Esophagus (tissue), 2 donors: ENCODE data around the gene MAP4K3. TPM values are rescaled to one million over a fixed set of nuclear protein-coding genes. Genes with fewer than 3 reads are reported as not detected.
"Not testable (repeated sequence)": the region's sequence is repeated elsewhere in the genome, so short reads cannot be mapped to it uniquely, and the experiment has no call there.

Experiments
- H3K27ac ChIP-seq, 2 donors: one replicate each; pipeline ENCODE4 v1.5.1; 2013; ENCODE audit warnings: low read depth in 2 of 2, mild to moderate bottlenecking in 2 of 2, inconsistent platforms in 1 of 2, low read length in 1 of 2, moderate library complexity in 1 of 2
- H3K27me3 ChIP-seq, 2 donors: one replicate each; pipeline ENCODE4 v1.6.1; 2013; ENCODE audit warnings: low read length in 2 of 2, control low read depth in 1 of 2, mild to moderate bottlenecking in 1 of 2; ENCODE audit not compliant: insufficient read depth in 2 of 2, control insufficient read depth in 1 of 2
- H3K36me3 ChIP-seq, 2 donors: one replicate each; pipeline ENCODE4 v1.6.1; 2013; ENCODE audit warnings: low read length in 1 of 2; ENCODE audit not compliant: control insufficient read depth in 2 of 2, insufficient read depth in 2 of 2
- H3K4me1 ChIP-seq, 2 donors: one replicate each; pipeline ENCODE4 v1.6.1; 2013; ENCODE audit warnings: low read length in 1 of 2; ENCODE audit not compliant: control insufficient read depth in 2 of 2, insufficient read depth in 2 of 2
- H3K4me3 ChIP-seq, 2 donors: one replicate each; pipeline ENCODE4 v1.5.1; 2013; ENCODE audit warnings: low read length in 2 of 2, mild to moderate bottlenecking in 2 of 2, low read depth in 1 of 2, moderate library complexity in 1 of 2
- H3K9me3 ChIP-seq, 2 donors: one replicate each; pipeline ENCODE4 v1.6.1; 2013; ENCODE audit warnings: mild to moderate bottlenecking in 2 of 2, low read depth in 1 of 2, low read length in 1 of 2, moderate library complexity in 1 of 2; ENCODE audit not compliant: control insufficient read depth in 2 of 2, insufficient read depth in 1 of 2
- WGBS, 2 donors: extraction: QIAGEN DNeasy Blood & Tissue Kit; methylation state at CpG; one replicate each; pipeline ENCODE4 v1.1.7; 2013; 5-methylcytosine and 5-hydroxymethylcytosine counted together
- polyA plus RNA-seq, 2 donors: library from polyadenylated mRNA; stranded (reverse); fragments of 200-250 nt; gene quantifications; one replicate each; pipeline ENCODE4 v1.2.3, GENCODE V29; 2013
- donor health status: healthy with polysubstance abuse.
- donor health status: Bipolar disorder and iron deficiency.

MAP4K3 gene
- polyA plus RNA-seq, 2 donors: 7.0 to 8.1 TPM

- Histone ChIP-seq H3K27ac (no peak overlapping the region), H3K4me3 (no peak overlapping the region), H3K27me3 (no peaks in the 10 kb centered on the region), H3K4me1 (peaks cover 3 to 5% of the 10 kb centered on the region in 2 donors), H3K36me3 (no peaks in the 10 kb centered on the region), H3K9me3 (no peaks in the 10 kb centered on the region)
- 59 to 75% methylated on average over 1 of the region's 1 CpG for WGBS, 2 donors
These were observed 37.5 kb downstream of the MAP4K3 start for GRCh38 chr2:39399570-39399969.

GRCh38 chr2:39395313-39395712 lies 41.8 kb downstream of the MAP4K3 start:
- Histone ChIP-seq H3K9me3 (no peaks in the 10 kb centered on the region), H3K27me3 (no peaks in the 10 kb centered on the region), H3K27ac (no peak overlapping the region), H3K4me3 (no peak overlapping the region), H3K4me1 (no peaks in the 10 kb centered on the region), H3K36me3 (no peaks in the 10 kb centered on the region)
- 88 to 93% methylated on average over 2 of the region's 2 CpGs for WGBS, 2 donors

- Histone ChIP-seq H3K4me3 (no peak overlapping the region), H3K27me3 (no peaks in the 10 kb centered on the region), H3K27ac (no peak overlapping the region), H3K9me3 (no peaks in the 10 kb centered on the region), H3K36me3 (no peaks in the 10 kb centered on the region), H3K4me1 (no peaks in the 10 kb centered on the region)
- WGBS, 2 donors: 51 to 64% methylated on average over 5 of the region's 5 CpGs
These were observed 42.5 kb downstream of the MAP4K3 start for GRCh38 chr2:39394516-39394961.

- 69 to 80% methylated on average over 2 of the region's 2 CpGs for WGBS, 2 donors
- H3K36me3 ChIP-seq: no peaks in the 10 kb centered on the region
- no peaks in the 10 kb centered on the region for H3K9me3 ChIP-seq
- H3K4me3 ChIP-seq: no peak overlapping the region
- no peak overlapping the region for H3K27ac ChIP-seq
- H3K27me3 ChIP-seq: no peaks in the 10 kb centered on the region
- no peaks in the 10 kb centered on the region for H3K4me1 ChIP-seq
These were observed 44.4 kb downstream of the MAP4K3 start for GRCh38 chr2:39392672-39393071.

- Histone ChIP-seq H3K4me1 (no peaks in the 10 kb centered on the region), H3K9me3 (no peaks in the 10 kb centered on the region), H3K36me3 (no peaks in the 10 kb centered on the region), H3K4me3 (no peak overlapping the region), H3K27me3 (no peaks in the 10 kb centered on the region), H3K27ac (no peak overlapping the region)
- WGBS, 2 donors: 88 to 91% methylated on average over 4 of the region's 4 CpGs
These were observed 46.9 kb downstream of the MAP4K3 start for GRCh38 chr2:39390216-39390615.

- Histone ChIP-seq H3K9me3 (no peaks in the 10 kb centered on the region), H3K4me3 (no peak overlapping the region), H3K4me1 (no peaks in the 10 kb centered on the region), H3K36me3 (no peaks in the 10 kb centered on the region), H3K27me3 (no peaks in the 10 kb centered on the region), H3K27ac (no peak overlapping the region)
These were observed 51.0 kb downstream of the MAP4K3 start for GRCh38 chr2:39386064-39386463.

- no peaks in the 10 kb centered on the region for H3K36me3 ChIP-seq
- no peaks in the 10 kb centered on the region for H3K9me3 ChIP-seq
- no peaks in the 10 kb centered on the region for H3K4me1 ChIP-seq
- H3K27ac ChIP-seq: no peak overlapping the region
- H3K4me3 ChIP-seq: no peak overlapping the region
- no peaks in the 10 kb centered on the region for H3K27me3 ChIP-seq
- WGBS, 2 donors: 54 to 68% methylated on average over 2 of the region's 2 CpGs
These were observed 51.9 kb downstream of the MAP4K3 start for GRCh38 chr2:39385172-39385571.

- H3K27ac ChIP-seq, H3K4me1 ChIP-seq, H3K27me3 ChIP-seq, H3K4me3 ChIP-seq, H3K36me3 ChIP-seq, H3K9me3 ChIP-seq: not testable (repeated sequence)
- 93 to 99% methylated on average over 11 of the region's 11 CpGs for WGBS, 2 donors
These were observed 53.0 kb downstream of the MAP4K3 start for GRCh38 chr2:39384071-39384470.

GRCh38 chr2:39383146-39383545 lies 53.9 kb downstream of the MAP4K3 start:
- no peaks in the 10 kb centered on the region for H3K27me3 ChIP-seq
- no peaks in the 10 kb centered on the region for H3K36me3 ChIP-seq
- 91 to 92% methylated on average over 6 of the region's 6 CpGs for WGBS, 2 donors
- H3K4me1 ChIP-seq: no peaks in the 10 kb centered on the region
- no peak overlapping the region for H3K27ac ChIP-seq
- no peak overlapping the region for H3K4me3 ChIP-seq
- no peaks in the 10 kb centered on the region for H3K9me3 ChIP-seq

- Histone ChIP-seq H3K4me1 (no peaks in the 10 kb centered on the region), H3K27me3 (no peaks in the 10 kb centered on the region), H3K9me3 (no peaks in the 10 kb centered on the region), H3K4me3 (no peak overlapping the region), H3K27ac (no peak overlapping the region), H3K36me3 (no peaks in the 10 kb centered on the region)
- 72 to 78% methylated on average over 5 of the region's 5 CpGs for WGBS, 2 donors
These were observed 55.4 kb downstream of the MAP4K3 start for GRCh38 chr2:39381653-39382052.
